GM06990 (cell line): ENCODE results near the gene DRD3.

Source experiments
- DNase-seq: peaks from one replicate; pipeline ENCODE4 v3.0.0-alpha.2; 2011; ENCODE audit not compliant: insufficient read length; ENCODE audit errors: extremely low read depth
- H3K27me3 ChIP-seq: replicated peaks from 2 replicates; pipeline ENCODE4 v1.6.0; 2011; ENCODE audit warnings: low read length; ENCODE audit not compliant: control insufficient read depth, insufficient read depth
- H3K36me3 ChIP-seq: 2 replicates; pipeline ENCODE4 v1.5.1; 2011; ENCODE audit warnings: low read length; ENCODE audit not compliant: control insufficient read depth, insufficient read depth
- H3K4me3 ChIP-seq: replicated peaks from 2 replicates; pipeline ENCODE4 v1.5.1; 2011; ENCODE audit warnings: low read depth, mild to moderate bottlenecking, control low read depth, low read length
- TF ChIP-seq, protein P1 (sequence below): IDR thresholded peaks from 2 replicates; pipeline ENCODE4 v1.5.1; 2011; ENCODE audit warnings: low read length, control low read depth, mild to moderate bottlenecking, inconsistent platforms; ENCODE audit not compliant: insufficient read depth, poor library complexity, severe bottlenecking

The DRD3 gene

DNA sequence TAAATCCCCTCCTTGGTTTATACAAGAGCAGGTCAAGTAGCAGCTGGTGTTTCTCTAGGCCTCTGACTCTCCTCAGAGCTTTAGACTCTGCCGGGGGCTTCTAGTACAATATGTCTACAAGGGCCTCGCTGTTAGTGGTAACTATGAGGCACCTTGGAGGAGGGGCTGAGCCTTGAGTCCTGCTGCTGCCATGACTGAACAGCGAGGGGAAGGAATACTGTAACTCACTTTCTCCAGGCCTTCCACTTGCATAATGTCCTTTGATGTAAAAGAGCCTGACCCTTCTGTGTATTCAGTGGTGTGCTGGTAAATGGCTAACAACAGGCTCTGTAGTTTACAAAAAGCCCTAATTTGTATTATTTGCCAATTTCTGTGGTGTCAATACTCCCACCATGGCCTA, 27.8 kb downstream of the DRD3 start:
- Histone ChIP-seq H3K36me3 (no peaks in the 10 kb centered on the region), H3K27me3 (no peaks in the 10 kb centered on the region), H3K4me3 (no peak overlapping the region)
- DNase-seq: no peak
- TF ChIP-seq, protein P1, sequence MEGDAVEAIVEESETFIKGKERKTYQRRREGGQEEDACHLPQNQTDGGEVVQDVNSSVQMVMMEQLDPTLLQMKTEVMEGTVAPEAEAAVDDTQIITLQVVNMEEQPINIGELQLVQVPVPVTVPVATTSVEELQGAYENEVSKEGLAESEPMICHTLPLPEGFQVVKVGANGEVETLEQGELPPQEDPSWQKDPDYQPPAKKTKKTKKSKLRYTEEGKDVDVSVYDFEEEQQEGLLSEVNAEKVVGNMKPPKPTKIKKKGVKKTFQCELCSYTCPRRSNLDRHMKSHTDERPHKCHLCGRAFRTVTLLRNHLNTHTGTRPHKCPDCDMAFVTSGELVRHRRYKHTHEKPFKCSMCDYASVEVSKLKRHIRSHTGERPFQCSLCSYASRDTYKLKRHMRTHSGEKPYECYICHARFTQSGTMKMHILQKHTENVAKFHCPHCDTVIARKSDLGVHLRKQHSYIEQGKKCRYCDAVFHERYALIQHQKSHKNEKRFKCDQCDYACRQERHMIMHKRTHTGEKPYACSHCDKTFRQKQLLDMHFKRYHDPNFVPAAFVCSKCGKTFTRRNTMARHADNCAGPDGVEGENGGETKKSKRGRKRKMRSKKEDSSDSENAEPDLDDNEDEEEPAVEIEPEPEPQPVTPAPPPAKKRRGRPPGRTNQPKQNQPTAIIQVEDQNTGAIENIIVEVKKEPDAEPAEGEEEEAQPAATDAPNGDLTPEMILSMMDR: no peak

DNA sequence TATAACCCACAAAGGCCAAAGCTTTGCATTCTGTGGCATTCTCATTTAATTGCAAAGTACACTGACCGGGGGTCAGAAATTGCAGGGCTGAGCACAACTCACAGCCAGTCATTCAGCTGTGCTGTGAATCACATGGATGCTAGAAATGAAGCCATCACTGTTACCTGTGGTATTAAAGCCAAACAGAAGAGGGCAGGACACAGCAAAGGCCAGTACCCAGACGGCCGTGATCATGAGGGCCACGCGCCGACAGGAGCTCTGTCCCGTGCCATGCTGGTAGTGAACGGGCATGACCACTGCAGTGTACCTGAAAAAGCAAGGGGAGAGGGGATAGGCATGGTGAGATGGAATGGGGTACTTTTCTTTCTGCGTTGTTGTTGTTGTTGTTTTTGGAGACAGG, 31.6 kb downstream of the DRD3 start:
- H3K36me3 ChIP-seq: no peaks in the 10 kb centered on the region
- DNase-seq: no peak
- TF ChIP-seq, protein P1: no peak
- no peak overlapping the region for H3K4me3 ChIP-seq
- H3K27me3 ChIP-seq: no peaks in the 10 kb centered on the region

DNA sequence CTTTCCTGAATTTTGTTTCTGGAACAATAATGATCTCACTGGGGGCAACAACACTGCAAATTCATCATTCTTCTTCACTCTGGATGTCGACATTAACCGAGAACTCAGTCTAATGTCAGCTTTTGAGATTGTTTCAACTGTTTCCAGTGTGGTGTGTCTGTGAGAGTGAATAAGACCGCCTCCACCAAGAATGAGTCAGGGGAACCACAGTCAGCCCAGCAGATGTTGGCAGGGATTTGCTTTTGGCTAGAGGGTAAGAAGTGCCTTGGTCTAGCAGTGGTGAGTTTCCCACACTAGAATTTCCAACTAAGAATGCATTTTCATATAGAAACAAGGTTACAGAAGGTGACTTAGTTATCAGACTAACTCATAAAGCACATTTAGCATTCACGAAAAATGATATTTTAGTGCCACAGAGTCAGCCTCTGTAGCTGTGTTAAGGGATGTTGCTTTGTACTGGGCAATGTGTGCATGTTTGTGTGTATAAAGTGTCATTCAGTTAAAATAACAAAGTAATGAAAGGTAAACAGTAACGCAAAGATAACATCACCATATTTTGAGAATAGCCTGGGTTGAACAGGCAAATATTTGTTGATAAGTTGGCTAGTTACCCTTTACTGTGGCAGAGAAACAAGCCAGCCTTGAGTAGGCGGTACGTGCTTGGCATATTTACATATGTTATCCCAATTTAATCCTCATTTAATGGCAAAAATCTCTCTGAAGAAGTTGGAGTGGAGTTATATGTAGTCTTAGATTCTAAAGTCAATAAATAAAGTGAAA, 33.8 kb downstream of the DRD3 start:
- TF ChIP-seq, protein P1: no peak
- no peaks in the 10 kb centered on the region for H3K27me3 ChIP-seq
- H3K36me3 ChIP-seq: no peaks in the 10 kb centered on the region
- no peak for DNase-seq
- no peak overlapping the region for H3K4me3 ChIP-seq

DNA sequence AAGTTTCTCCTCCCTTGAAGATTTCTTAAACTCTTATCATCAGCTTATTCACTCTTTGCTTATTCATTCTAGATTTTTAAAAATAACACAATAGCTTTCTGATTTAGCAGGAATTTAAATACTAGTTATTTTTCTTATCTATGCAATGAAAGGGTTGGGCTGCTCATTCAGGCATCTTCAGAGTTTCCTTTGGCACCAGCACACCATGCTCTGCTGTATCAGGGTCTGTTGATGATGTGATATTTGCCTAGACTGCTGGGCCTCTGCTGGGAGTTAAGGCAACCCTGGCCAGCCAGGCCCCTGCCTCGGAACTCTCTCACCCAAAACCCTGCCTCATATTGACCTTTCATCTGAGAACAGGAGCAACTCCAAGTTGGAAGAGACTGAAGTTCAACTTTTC, 35.0 kb downstream of the DRD3 start:
- H3K27me3 ChIP-seq: no peaks in the 10 kb centered on the region
- DNase-seq: no peak
- no peaks in the 10 kb centered on the region for H3K36me3 ChIP-seq
- no peak overlapping the region for H3K4me3 ChIP-seq
- TF ChIP-seq, protein P1: no peak

DNA sequence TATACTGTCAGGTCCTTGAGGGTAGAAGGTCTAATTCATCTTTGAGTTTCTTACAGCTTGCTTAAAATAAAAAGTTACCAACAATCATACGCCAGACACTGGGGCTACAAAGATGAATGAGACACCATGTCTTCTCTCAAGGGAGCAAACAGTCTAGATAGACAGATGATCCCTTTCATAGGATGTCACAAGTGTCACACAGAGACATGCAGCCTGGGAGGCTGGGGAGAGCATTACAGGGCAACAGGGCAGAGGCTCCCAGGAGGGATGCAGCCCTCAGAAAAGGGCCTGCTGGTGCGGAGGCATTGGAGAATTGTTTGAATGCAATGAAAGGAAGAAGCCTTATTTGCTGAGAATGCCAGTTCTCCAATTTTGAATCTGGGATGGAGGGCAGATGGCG, 39.0 kb downstream of the DRD3 start:
- TF ChIP-seq, protein P1: no peak
- no peak for DNase-seq
- Histone ChIP-seq H3K27me3 (no peaks in the 10 kb centered on the region), H3K4me3 (no peak overlapping the region), H3K36me3 (no peaks in the 10 kb centered on the region)

DNA sequence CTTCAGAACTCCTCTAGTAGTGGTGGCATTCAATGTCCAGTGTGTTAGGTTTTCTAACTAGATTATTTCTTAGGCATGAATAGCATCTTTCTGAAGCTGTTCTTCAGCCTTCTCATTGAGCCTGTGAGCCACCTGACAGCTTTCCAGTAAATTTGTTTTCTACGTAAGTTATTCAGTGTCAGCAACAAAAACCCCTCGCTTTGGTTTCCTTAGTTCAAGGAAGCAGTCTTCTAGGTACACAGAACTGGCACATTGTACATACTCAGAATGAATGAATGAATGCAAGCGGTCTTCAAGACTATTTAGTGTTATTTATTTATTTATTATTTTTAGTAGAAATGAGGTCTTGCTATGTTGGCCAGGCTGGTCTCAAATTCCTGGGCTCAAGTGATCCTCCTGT, 44.9 kb downstream of the DRD3 start:
- H3K36me3 ChIP-seq: no peaks in the 10 kb centered on the region
- TF ChIP-seq, protein P1: no peak
- H3K4me3 ChIP-seq: no peak overlapping the region
- no peaks in the 10 kb centered on the region; the same call in 1 of the 2 replicates for H3K27me3 ChIP-seq
- DNase-seq: no peak
